ENCODE measurements around the gene FTO.

The FTO gene

DNA sequence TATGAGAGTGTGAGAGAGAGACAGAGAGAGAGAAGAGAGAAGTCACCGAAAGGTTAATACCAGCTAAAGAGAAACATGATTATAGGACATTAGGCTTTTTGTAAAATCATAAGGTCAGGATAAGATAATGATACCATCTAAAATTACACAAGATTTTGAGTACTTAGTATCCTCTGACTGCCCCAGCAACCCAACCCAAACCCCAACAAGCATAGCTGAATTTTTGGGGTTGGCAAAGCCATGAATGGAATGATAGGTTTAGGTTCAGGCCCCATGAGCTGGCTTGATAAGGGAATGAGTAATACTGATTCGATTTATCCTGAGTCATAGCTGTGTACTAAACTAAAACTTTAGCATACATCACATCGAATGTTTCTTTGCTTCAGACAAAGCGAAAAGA lies 323.1 kb downstream of the FTO start:
- TF ChIP-seq CTCF (IDR thresholded peaks at IDR 0.05): no peak
- no peak overlapping the region for H3K4me2 ChIP-seq (ENCODE audit: low read length)
- H3K79me2 ChIP-seq: no peaks in the 10 kb centered on the region
- no peaks in the 10 kb centered on the region for H3K36me3 ChIP-seq (ENCODE audit: control insufficient read depth, insufficient read depth, low read length)
- no peak overlapping the region for H3K27ac ChIP-seq
- H3K9ac ChIP-seq: no peak overlapping the region
- no peak overlapping the region for H2AFZ ChIP-seq
- H3K9me3 ChIP-seq (ENCODE audit: control insufficient read depth, low read length): no peaks in the 10 kb centered on the region
- no peak overlapping the region for H3K4me3 ChIP-seq (ENCODE audit: low read depth, low read length)
- no peaks in the 10 kb centered on the region for H3K27me3 ChIP-seq (ENCODE audit: control insufficient read depth, insufficient read depth, low read length)
- no peaks in the 10 kb centered on the region for H3K4me1 ChIP-seq

DNA sequence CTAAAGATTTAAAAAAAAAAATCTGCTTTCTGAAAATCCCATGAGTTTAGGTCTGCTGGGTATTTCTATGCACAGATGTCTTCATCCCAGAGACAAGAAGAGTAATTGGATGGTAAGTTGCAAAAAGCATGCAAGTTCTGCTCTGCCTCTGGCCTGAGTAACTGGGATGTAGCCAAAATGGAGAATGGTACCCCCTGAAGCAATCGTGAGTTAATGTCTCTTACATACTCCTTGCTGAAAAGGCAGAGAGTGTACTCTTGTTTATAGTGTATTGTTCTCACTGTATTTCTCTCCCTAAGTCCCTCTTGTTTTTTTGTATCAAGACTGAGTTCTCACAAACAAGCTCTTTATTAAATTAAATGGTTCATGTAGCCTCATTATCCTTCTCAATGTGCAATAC lies 323.6 kb downstream of the FTO start:
- Histone ChIP-seq H3K27ac (no peak overlapping the region), H3K9ac (no peak overlapping the region), H3K79me2 (no peaks in the 10 kb centered on the region), H3K27me3 (ENCODE audit: control insufficient read depth, insufficient read depth, low read length) (no peaks in the 10 kb centered on the region), H3K9me3 (ENCODE audit: control insufficient read depth, low read length) (no peaks in the 10 kb centered on the region), H3K4me2 (ENCODE audit: low read length) (no peak overlapping the region), H3K4me1 (no peaks in the 10 kb centered on the region), H3K36me3 (ENCODE audit: control insufficient read depth, insufficient read depth, low read length) (no peaks in the 10 kb centered on the region), H3K4me3 (ENCODE audit: low read depth, low read length) (no peak overlapping the region), H2AFZ (no peak overlapping the region)
- TF ChIP-seq CTCF (IDR thresholded peaks at IDR 0.05): no peak

DNA sequence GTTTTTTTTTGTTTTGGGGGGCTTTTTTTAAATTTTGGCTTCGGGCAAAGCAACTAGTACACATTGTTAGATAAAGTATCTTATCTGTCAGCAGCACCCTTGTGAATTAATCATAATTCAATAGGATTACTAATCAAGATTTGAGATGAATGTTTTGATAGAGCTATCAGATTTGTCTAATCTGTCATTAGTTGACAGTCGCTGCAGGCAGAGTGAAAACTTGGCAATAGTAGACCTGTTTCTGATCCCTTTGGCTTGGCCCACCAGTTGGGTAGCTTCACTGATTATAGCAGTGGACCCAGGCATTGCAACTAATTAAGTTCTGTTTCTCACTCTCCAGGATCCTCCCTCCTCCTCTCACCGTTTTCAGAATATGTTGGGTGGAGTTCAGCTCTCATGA lies 324.0 kb downstream of the FTO start:
- Histone ChIP-seq H3K4me3 (ENCODE audit: low read depth, low read length) (no peak overlapping the region), H3K36me3 (ENCODE audit: control insufficient read depth, insufficient read depth, low read length) (no peaks in the 10 kb centered on the region), H3K4me1 (no peaks in the 10 kb centered on the region), H2AFZ (no peak overlapping the region), H3K9me3 (ENCODE audit: control insufficient read depth, low read length) (no peaks in the 10 kb centered on the region), H3K79me2 (no peaks in the 10 kb centered on the region), H3K27ac (no peak overlapping the region), H3K9ac (no peak overlapping the region), H3K27me3 (ENCODE audit: control insufficient read depth, insufficient read depth, low read length) (no peaks in the 10 kb centered on the region), H3K4me2 (ENCODE audit: low read length) (no peak overlapping the region)
- no peak for TF ChIP-seq CTCF (IDR thresholded peaks at IDR 0.05)

- no peak overlapping the region for H3K27ac ChIP-seq
- no peak overlapping the region for H2AFZ ChIP-seq
- H3K27me3 ChIP-seq (ENCODE audit: control insufficient read depth, insufficient read depth, low read length): no peaks in the 10 kb centered on the region
- TF ChIP-seq CTCF (IDR thresholded peaks at IDR 0.05): no peak
- no peak overlapping the region for H3K4me3 ChIP-seq (ENCODE audit: low read depth, low read length)
- no peaks in the 10 kb centered on the region for H3K4me1 ChIP-seq
- no peak overlapping the region for H3K4me2 ChIP-seq (ENCODE audit: low read length)
- no peak overlapping the region for H3K9ac ChIP-seq
- H3K9me3 ChIP-seq (ENCODE audit: control insufficient read depth, low read length): no peaks in the 10 kb centered on the region
- no peaks in the 10 kb centered on the region for H3K79me2 ChIP-seq
- H3K36me3 ChIP-seq (ENCODE audit: control insufficient read depth, insufficient read depth, low read length): no peaks in the 10 kb centered on the region
Measured at GRCh38 chr16:54030451-54030850, 326.5 kb downstream of the FTO start.

DNA sequence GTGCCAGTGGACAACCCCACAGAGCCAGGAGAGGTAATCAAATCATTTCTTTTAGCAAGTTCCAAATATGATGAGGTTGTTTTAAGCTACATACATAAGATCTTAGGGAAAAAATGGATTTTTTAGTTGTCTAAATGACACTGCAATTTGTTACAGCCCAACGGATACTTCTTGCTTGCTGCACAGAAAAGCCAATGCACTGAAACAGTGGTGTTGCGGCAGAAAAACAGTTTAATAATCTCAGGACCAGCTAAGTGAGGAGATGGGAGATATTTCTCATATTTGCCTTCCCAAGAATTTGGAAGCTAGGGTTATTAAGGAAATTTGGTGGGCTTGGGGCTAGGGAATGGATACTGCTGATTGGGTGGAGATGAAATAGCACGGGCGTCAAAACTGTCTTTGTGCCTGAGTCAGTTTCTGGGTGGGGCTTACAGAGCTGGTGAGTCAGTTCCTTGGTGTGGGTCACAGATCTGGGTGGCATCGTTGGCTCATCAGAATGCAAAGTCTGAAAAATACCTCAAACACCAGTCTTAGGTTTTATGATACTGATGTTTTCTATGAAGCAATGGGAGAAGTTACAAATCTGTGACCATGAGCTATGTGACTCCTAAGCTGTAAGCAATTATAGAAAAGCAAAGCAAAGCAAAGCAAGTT lies 327.3 kb downstream of the FTO start:
- Histone ChIP-seq H3K9me3 (ENCODE audit: control insufficient read depth, low read length) (no peaks in the 10 kb centered on the region), H2AFZ (no peak overlapping the region), H3K27me3 (ENCODE audit: control insufficient read depth, insufficient read depth, low read length) (no peaks in the 10 kb centered on the region), H3K4me3 (ENCODE audit: low read depth, low read length) (no peak overlapping the region), H3K4me1 (no peaks in the 10 kb centered on the region), H3K9ac (no peak overlapping the region), H3K36me3 (ENCODE audit: control insufficient read depth, insufficient read depth, low read length) (no peaks in the 10 kb centered on the region), H3K79me2 (no peaks in the 10 kb centered on the region), H3K27ac (no peak overlapping the region), H3K4me2 (ENCODE audit: low read length) (no peak overlapping the region)
- no peak for TF ChIP-seq CTCF (IDR thresholded peaks at IDR 0.05)

Measured in parathyroid adenoma (tissue), 2 donors.